Amniotic epithelial cell (primary cell): ENCODE measurements around the gene GATC.
"Not testable (repeated sequence)": the region's sequence is repeated elsewhere in the genome, so short reads cannot be mapped to it uniquely, and the experiment has no call there.

ENCODE experiments used
- DNase-seq: peaks from one replicate; pipeline ENCODE4 v3.0.0-alpha.2; 2010; ENCODE audit warnings: low read depth

The GATC gene

GRCh38 chr12:120437735-120438494, 8.3 kb upstream of the GATC start, which contains the start of gene COX6A1:
TSS of gene COX6A1 (plus strand) at chr12:120438113. CDS start at chr12:120438127, 14 bp downstream.
- peak; percentile 97 for DNase-seq

GRCh38 chr12:120438495-120439198, 7.6 kb upstream of the GATC start:
- DNase-seq, result no peak

DNA sequence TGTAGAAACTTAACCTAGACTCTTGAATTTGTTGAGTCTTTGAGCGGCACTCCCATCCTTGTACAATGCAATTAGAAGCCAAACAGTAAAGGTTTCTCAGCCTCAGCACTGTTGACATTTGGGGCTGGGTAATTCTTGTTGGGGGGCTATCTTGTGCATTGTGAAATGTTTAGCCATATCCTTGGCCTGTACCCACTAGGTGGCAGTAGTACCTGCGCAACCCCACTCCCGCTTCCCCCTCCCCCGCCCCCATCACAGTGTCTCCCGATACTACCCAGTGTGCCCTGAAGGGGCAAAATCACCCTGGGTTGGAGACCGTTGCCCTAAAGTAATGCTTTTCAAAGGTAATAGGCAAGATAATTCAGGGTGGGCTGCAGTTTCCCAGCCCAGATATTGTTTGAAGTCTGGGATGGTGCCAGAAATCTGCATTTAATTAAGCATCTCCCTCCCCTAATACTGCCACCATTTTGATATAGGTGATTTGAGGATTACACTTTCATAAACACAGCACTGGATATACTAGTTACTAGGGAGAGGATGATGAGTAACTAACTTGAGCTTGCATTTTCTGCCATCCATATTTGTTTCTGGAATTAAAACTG, 6.5 kb upstream of the GATC start:
- peak; percentile 61 for DNase-seq

GRCh38 chr12:120444676-120445075, 1.6 kb upstream of the GATC start:
- no peak for DNase-seq

GRCh38 chr12:120446844-120447178, 567 bp downstream of the GATC start:
- not testable (repeated sequence) for DNase-seq

GRCh38 chr12:120447992-120448391, 1.7 kb downstream of the GATC start:
- DNase-seq, result no peak

DNA sequence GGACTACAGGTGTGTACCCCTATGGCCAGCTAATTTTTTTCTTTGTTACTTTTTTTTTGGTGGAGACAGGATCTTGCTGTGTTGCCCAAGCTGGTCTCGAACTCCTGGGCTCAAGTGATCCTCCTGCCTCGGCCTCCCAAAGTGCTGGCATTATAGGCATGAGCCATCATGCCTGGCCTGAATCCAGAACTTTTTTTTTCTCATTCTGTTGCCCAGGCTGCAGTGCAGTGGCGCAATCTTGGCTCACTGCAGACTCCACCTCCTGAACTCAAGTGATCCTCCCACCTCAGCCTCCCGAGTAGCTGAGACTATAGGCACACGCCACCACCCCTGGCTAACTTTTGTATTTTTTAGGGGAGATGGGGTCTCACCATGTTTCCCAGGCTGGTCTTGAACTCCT, 6.3 kb downstream of the GATC start:
- DNase-seq, result peak; percentile 50

DNA sequence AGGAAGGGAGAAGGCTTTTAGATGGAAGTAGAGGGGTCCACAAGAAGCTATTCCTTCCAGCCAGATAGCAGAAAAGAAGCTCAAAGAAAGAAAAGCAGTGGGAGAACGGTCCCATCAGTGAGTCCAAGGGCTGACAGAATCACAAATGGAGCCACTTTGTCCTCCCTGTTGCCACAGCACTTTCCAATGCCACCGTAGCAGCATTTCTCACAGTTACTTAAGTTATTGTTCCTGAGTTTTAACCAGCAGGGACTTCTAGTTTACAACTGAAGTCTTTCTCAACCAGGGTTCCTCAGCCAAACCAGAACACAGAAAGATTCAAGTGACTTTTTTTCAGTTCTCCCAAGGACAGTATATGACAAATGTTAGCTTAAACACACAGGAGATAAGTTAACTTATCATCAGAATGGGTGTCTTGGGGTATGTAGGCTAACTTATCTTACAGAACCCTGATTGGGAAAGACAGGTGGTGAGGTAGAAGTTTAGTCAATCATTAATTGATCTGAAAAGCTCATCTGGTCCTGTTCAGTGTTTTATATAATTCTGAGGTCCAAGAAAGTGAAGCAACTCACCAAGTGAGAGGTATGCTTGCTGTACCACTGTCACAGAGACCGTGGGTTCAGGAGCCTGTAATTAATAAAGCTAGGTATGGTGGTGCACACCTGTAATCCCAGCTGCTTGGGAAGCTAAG, 7.0 kb downstream of the GATC start:
- DNase-seq, result no peak

DNA sequence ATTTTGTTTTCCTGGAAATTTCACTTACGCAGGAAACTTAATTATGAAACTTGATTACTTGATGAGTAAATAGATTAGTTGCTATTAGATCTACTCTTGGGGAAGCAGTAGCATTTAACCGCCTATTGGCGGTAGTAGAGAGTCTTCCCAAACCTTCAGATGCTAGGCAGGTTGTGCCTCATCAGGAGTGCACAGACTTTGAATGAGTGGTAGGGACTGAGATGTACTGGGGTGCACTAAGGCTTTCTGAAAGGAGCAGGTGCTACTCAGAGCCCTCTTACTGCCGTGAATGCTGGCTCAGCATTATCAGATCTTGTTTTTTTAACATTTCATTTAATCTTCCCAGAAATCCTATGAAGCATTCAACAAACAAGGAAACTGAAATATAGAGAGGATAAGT, 7.7 kb downstream of the GATC start:
- DNase-seq, result peak; percentile 30

- DNase-seq, result no peak
Measured at GRCh38 chr12:120455302-120455701, 9.1 kb downstream of the GATC start.

GRCh38 chr12:120457133-120457532, 10.9 kb downstream of the GATC start:
- DNase-seq, result no peak

GRCh38 chr12:120460157-120460556, 13.9 kb downstream of the GATC start:
- no peak for DNase-seq

DNA sequence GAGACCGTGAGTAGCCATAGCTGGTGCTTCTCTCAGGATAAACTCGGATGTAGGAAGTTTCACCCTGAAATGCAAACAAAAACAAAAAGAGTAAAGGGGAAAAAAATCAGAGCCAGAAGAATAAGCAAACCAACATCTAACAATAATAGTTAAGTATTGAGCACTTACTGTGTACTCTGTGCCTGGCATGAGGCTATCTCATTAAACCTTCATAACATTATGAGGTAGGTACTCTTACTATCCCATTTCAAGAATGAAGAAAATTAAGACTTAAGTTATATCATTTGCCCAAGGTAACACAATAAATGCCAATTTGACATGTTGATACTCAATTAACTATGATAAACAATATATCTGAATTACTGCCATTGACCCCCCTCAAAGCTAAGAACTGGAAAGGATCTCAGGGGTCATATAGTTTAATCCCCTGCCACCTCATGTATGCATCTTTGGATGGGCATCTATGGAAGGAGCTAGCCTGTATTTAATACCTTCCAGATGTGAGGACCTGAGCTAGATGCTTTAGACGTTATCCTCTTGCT, 15.9 kb downstream of the GATC start:
- no peak for DNase-seq

GRCh38 chr12:120463712-120464111, 17.5 kb downstream of the GATC start:
- no peak for DNase-seq

GRCh38 chr12:120465756-120466155, 19.5 kb downstream of the GATC start:
- DNase-seq, result no peak

DNA sequence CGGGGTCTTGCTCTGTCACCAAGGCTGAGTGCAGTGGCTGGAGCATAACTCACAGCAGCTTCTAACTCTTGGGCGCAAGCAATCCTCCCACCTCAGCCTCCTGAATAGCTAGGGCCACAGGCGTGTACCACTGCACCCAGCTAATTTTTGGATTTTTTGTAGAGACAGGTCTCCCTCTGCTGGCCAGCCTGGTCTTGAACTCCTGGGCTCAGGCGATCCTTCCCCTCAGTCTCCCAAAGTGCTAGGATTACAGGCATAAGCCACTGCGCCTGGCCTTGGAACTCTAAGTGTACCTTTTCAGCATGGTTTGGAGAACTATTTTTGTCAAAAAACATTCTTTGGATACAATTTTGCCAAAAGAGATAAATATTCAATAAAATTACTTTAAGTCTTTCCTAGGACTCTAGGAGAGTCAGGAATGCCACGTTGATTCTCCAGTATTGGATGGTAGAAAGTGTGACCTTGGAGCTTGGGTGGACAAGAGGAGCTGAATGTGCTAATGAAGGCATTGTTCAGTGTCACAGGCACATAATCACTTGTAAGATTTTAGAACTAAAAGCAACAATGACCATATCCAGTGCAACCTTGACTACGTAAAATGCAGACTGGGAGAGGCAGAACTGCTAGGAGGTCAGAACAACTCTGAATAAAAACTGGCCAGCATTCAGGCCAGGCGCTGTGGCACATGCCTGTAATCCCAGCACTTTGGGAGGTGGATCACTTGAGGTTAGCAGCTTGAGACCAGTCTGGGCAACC, 20.5 kb downstream of the GATC start:
- DNase-seq, result peak; percentile 24

- DNase-seq, result no peak
Measured at GRCh38 chr12:120467439-120467838, 21.2 kb downstream of the GATC start.

DNA sequence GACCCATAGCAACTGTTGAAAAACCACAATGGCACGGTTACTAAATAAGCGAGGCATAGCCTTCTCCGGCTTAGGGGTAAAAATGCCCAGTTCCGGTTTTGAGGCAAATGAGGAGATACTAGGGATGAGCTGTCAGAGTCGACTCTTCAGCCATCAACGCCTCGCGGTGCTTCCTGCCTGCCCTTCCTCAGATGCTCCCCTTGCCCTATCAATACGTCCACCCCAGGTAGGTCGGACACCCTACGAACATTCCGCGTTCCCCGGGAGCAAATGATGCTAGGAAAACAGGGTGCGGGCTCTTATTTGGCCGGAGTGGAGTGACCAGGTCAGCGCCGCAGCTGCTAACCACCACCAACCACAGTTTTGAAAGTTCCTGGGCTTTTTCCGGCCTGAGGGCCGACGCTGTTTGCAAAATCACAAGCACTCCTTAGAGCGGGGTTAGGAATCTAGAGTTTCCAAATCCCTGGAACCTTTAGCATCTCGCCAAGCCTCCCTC, 22.1 kb downstream of the GATC start:
- peak; percentile 65 for DNase-seq

DNA sequence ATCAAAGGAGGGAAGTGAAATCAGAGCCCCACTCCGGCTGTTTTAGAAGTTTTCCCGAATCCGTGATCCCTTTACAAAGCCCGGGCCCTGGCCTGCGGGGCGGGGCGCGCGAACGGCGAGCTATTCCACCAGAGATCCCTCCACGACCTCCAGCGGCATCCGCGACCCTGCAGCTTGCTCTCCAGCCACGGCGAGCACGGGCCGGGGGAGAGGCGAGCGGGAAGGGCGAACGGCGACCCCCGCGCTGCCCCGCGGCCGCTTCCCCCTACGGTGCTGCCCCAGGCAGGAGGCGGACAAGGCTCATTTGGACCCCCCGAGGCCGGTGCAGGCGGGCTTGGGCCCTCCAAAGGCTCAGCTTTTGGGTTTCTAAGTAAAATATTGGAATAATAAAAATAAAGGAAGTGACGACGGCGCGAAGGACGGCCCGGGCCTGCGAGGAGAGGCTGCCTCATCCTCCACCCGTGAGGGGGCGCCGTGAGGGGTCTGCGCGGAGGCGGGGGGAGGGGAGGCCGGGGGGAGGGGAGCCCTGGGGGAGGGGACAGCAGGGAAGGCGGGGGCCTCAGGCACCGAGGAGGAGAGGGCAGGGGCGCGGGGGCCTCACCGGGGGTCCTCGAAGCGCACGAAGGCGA, 22.7 kb downstream of the GATC start:
- peak; percentile 11 for DNase-seq

DNA sequence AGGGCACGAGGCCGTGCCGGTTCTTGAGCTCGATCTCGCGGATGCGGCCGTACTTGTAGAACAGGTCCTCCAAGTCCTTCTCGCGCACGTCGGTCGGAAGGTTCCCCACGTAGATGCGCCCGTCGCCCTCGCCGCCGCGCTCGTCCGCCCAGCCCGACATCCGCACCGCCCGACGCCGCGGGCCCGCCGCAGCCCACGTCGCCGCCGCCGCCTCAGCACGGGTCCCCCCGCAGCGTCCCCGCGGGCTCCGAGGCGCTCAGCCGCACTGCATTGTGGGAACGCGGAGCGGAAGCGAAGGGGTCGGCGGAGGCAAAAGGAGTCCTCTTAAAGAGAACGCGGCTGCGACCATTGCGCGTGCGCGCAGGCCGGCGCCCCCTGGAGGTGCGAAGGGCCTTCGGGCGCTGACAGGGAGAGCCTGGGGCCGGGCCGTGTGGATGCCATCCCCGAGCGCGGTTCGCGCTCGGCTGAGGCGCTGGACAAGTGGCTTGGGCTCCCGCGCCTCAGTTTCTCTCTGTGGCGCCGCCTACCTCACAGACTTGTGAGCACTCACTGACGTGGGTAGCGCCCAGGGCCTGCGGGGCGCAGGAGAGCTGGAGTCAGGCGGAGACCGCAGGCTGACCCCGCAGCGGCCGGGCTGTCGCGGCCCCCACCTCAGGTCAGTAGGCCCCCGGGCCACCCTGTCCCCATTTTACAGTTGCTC, 23.4 kb downstream of the GATC start, which contains the start of gene SRSF9:
TSS of gene SRSF9 (minus strand) at position 299 of the 700 bp plus-strand sequence. CDS start at position 160, 139 bp downstream.
- peak; percentile 95 for DNase-seq
